Endothelial cell of umbilical vein (primary cell): Measurements from ENCODE around the gene PLXNC1. TPM values are rescaled to one million over a fixed set of nuclear protein-coding genes. Genes with fewer than 3 reads are reported as not detected.

Source experiments
- BruUV-seq: library from RNA; stranded (reverse); fragments of 400-500 nt; replicated peaks from 2 replicates; lab custom pipeline; 2021; lab: Mats Ljungman, UMichigan
- CTCF ChIA-PET: fragments of 300-600, 350-600 bp; sonication (Branson Sonifier 250); formaldehyde crosslinking; loops from one replicate; lab custom pipeline; 2021; ENCODE audit warnings: antibody characterized with exemption, inconsistent platforms; lab: Charles Lee
- POLR2A ChIA-PET: fragments of 300-600, 350-600 bp; sonication (Branson Sonifier 250); formaldehyde crosslinking; loops from one replicate; lab custom pipeline; 2021; ENCODE audit warnings: antibody characterized with exemption, inconsistent platforms; lab: Charles Lee
- DNase-seq: peaks from one replicate; pipeline ENCODE4 v3.0.0-alpha.2; 2011; ENCODE audit warnings: low read depth, low spot score
- FAIRE-seq: peaks from 2 replicates; lab custom pipeline; 2011; peaks lifted over from hg19 to GRCh38; lab: Jason Lieb, UNC
- H2AFZ ChIP-seq: 2 replicates; pipeline ENCODE4 v1.6.0; 2012; ENCODE audit warnings: low read depth, low read length, control low read depth, inconsistent platforms
- H3K27ac ChIP-seq: 2 replicates; pipeline ENCODE4 v1.5.1; 2011; ENCODE audit warnings: low read depth, mild to moderate bottlenecking, control low read depth, low read length, moderate library complexity; ENCODE audit not compliant: insufficient read depth
- H3K27me3 ChIP-seq, 2 experiments: 2 replicates each; pipeline versions ENCODE4 v1.6.0 to v1.6.1; 2011; ENCODE audit warnings: low read length in 2 of 2, mixed read lengths in 1 of 2; ENCODE audit not compliant: control insufficient read depth in 2 of 2, insufficient read depth in 2 of 2
- H3K36me3 ChIP-seq, 2 experiments: 2 replicates in 1 of 2; 3 replicates in 1 of 2; pipeline ENCODE4 v1.5.1; 2011; ENCODE audit warnings: low read length in 2 of 2, mild to moderate bottlenecking in 1 of 2, moderate library complexity in 1 of 2; ENCODE audit not compliant: control insufficient read depth in 2 of 2, insufficient read depth in 2 of 2; ENCODE audit errors: extremely low read depth in 1 of 2
- H3K4me1 ChIP-seq: 3 replicates; pipeline ENCODE4 v1.5.1; 2011; ENCODE audit warnings: mild to moderate bottlenecking, low read length; ENCODE audit not compliant: control insufficient read depth, insufficient read depth; ENCODE audit errors: extremely low read depth
- H3K4me2 ChIP-seq: 2 replicates; pipeline ENCODE4 v1.6.1; 2011; ENCODE audit warnings: low read length, control low read depth, mixed read lengths; ENCODE audit not compliant: insufficient read depth
- H3K4me3 ChIP-seq, 3 experiments: fragments of 200-600 bp in 1 of 3; sonication (generic), shearing (Covaris generic) in 1 of 3; replicated peaks in 1 of 3; 2 replicates each; pipeline ENCODE4 v1.5.1; 2011 to 2016; ENCODE audit warnings: control low read depth in 3 of 3, low read length in 3 of 3, mild to moderate bottlenecking in 2 of 3, inconsistent platforms in 1 of 3, low read depth in 1 of 3, moderate library complexity in 1 of 3; ENCODE audit not compliant: insufficient read depth in 1 of 3
- H3K79me2 ChIP-seq: 2 replicates; pipeline ENCODE4 v1.6.0; 2012; ENCODE audit warnings: low read length, inconsistent platforms; ENCODE audit not compliant: control insufficient read depth, insufficient read depth
- H3K9ac ChIP-seq: replicated peaks from 2 replicates; pipeline ENCODE3; 2011; ENCODE audit warnings: low read length, control low read depth; ENCODE audit not compliant: insufficient read depth; ENCODE audit errors: extremely low read depth
- H3K9me1 ChIP-seq: replicated peaks from 3 replicates; pipeline ENCODE4 v1.6.0; 2011; ENCODE audit warnings: mild to moderate bottlenecking, low read length; ENCODE audit not compliant: control insufficient read depth, insufficient read depth; ENCODE audit errors: extremely low read depth
- H3K9me3 ChIP-seq: replicated peaks from 2 replicates; pipeline ENCODE4 v1.5.1; 2012; ENCODE audit warnings: low read length, inconsistent platforms; ENCODE audit not compliant: control insufficient read depth, insufficient read depth
- H4K20me1 ChIP-seq: replicated peaks from 2 replicates; pipeline ENCODE3; 2011; ENCODE audit warnings: mild to moderate bottlenecking, low read length; ENCODE audit not compliant: control insufficient read depth, insufficient read depth; ENCODE audit errors: extremely low read depth
- EZH2 ChIP-seq: IDR thresholded peaks from 2 replicates; pipeline ENCODE4 v1.6.1; 2012; ENCODE audit warnings: borderline replicate concordance, low read depth, mild to moderate bottlenecking, moderate library complexity, low read length, inconsistent platforms; ENCODE audit not compliant: severe bottlenecking
- FOS ChIP-seq: IDR thresholded peaks from 2 replicates; pipeline ENCODE4 v1.6.1; 2011; ENCODE audit warnings: mild to moderate bottlenecking, low read length, moderate library complexity, borderline replicate concordance; ENCODE audit not compliant: insufficient read depth
- GATA2 ChIP-seq: IDR thresholded peaks from 2 replicates; pipeline ENCODE4 v1.7.0; 2011; ENCODE audit warnings: low read depth, mild to moderate bottlenecking, moderate library complexity, mixed read lengths, low read length; ENCODE audit not compliant: insufficient read length, insufficient read depth
- JUN ChIP-seq: IDR thresholded peaks from 2 replicates; pipeline ENCODE4 v1.6.1; 2011; ENCODE audit warnings: borderline replicate concordance, low read depth; ENCODE audit not compliant: insufficient read length, insufficient read depth
- MYC ChIP-seq: IDR thresholded peaks from one replicate; pipeline ENCODE4 v1.6.1; 2011; ENCODE audit warnings: mild to moderate bottlenecking, low read depth, low read length
- POLR2A ChIP-seq: IDR thresholded peaks from 2 replicates; pipeline ENCODE4 v1.6.1; 2012; ENCODE audit warnings: low read depth, mild to moderate bottlenecking, control low read depth, low read length
- POLR2AphosphoS5 ChIP-seq: IDR thresholded peaks from 2 replicates; pipeline ENCODE4 v1.6.1; 2012; ENCODE audit warnings: low read depth, mild to moderate bottlenecking, control low read depth, low read length, moderate library complexity; ENCODE audit not compliant: insufficient read depth
- dilution Hi-C: fragments of 300-500 bp; cut with MboI; formaldehyde crosslinking; loops from one replicate; pipeline ENCODE4 v1.15.0; 2019; ENCODE audit warnings: low sequenced_read_pairs; ENCODE audit not compliant: extremely low pct_ligation_motif_present
- intact Hi-C: fragments of 100-400 bp; cut with micrococcal nuclease; formaldehyde crosslinking; loops from one replicate; pipeline ENCODE4 v1.10.0; 2022
- polyA plus RNA-seq, 4 experiments: library from polyadenylated mRNA; depleted of rRNA in 3 of 4; stranded (reverse) in 3 of 4; unstranded in 1 of 4; fragments of >200 nt; gene quantifications; 2 replicates each; pipeline versions ENCODE4 v1.2.1 to v1.2.3, GENCODE V29; 2011 to 2012; ENCODE audit warnings: missing spikeins in 1 of 4
- total RNA-seq: library from RNA; stranded (reverse); gene quantifications from 2 replicates; pipeline ENCODE4 v1.2.3, GENCODE V29; 2021
- TF ChIP-seq, protein P1 (sequence below), 2 donors: IDR thresholded peaks; 1 replicate in 1 of 2; 2 replicates in 1 of 2; pipeline ENCODE4 v1.5.1; 2011; ENCODE audit warnings: low read length in 2 of 2, mild to moderate bottlenecking in 2 of 2, moderate library complexity in 2 of 2, control low read depth in 1 of 2, inconsistent platforms in 1 of 2, low read depth in 1 of 2; ENCODE audit not compliant: insufficient read depth in 1 of 2; ENCODE audit errors: extremely low read depth in 1 of 2
- TF ChIP-seq, protein P2 (sequence below): IDR thresholded peaks from 2 replicates; pipeline ENCODE4 v1.6.1; 2011; ENCODE audit not compliant: insufficient read depth, insufficient read length

The PLXNC1 gene
- total and polyA plus RNA-seq, 2 donors (not counting 3 experiments of a cell fraction or from before 2014, with no cell fraction given), result 0.04 TPM; not detected in 1

DNA sequence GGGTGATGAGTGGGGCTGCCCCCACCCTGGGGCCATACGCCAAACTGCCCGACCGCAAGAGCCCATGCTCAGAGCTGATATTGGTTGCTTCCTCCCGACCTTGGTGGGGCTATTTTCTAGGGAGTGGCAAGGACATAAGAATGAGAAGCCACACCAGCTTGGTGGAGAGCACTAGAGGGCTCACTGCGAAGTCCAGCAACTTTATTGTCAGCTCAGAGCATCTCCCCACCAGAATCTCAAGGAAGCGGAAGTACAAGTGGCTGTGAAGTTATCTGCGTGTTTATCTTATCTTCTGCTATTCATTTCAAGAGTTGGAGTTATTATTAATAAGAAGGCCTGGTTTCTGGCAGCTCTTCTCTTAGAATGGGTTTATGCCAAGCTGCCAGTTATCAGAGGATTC is 4.9 kb upstream of the PLXNC1 start:
- Histone ChIP-seq H3K79me2 (no peaks in the 10 kb centered on the region), H3K27ac (no peak overlapping the region), H3K4me3 (no peak overlapping the region), H3K4me2 (no peak overlapping the region), H4K20me1 (no peaks in the 10 kb centered on the region), H3K9ac (no peak overlapping the region), H3K36me3 (no peaks in the 10 kb centered on the region), H3K9me1 (no peaks in the 10 kb centered on the region), H3K4me1 (no peaks in the 10 kb centered on the region), H3K9me3 (no peaks in the 10 kb centered on the region), H2AFZ (no peak overlapping the region), H3K27me3 (peaks cover 33 to 48% of the 10 kb centered on the region in 2 experiments)
- intact Hi-C loops, result no loop called here
- dilution Hi-C loops, result no loop called here
- ChIA-PET POLR2A (no interaction called here), CTCF (interaction anchor here (1.5 to 2.3 kb wide), 2 partner anchors 19 to 387 kb away, joined by 3 to 9 read pairs; no protein-coding TSS in a partner anchor)
- DNase-seq (no peak), FAIRE-seq (no peak)
- TF ChIP-seq, protein P1, sequence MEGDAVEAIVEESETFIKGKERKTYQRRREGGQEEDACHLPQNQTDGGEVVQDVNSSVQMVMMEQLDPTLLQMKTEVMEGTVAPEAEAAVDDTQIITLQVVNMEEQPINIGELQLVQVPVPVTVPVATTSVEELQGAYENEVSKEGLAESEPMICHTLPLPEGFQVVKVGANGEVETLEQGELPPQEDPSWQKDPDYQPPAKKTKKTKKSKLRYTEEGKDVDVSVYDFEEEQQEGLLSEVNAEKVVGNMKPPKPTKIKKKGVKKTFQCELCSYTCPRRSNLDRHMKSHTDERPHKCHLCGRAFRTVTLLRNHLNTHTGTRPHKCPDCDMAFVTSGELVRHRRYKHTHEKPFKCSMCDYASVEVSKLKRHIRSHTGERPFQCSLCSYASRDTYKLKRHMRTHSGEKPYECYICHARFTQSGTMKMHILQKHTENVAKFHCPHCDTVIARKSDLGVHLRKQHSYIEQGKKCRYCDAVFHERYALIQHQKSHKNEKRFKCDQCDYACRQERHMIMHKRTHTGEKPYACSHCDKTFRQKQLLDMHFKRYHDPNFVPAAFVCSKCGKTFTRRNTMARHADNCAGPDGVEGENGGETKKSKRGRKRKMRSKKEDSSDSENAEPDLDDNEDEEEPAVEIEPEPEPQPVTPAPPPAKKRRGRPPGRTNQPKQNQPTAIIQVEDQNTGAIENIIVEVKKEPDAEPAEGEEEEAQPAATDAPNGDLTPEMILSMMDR (IDR thresholded peaks at IDR 0.05; ENCODE audit: extremely low read depth in 1 of 2, insufficient read depth in 1 of 2, low read depth in 1 of 2, low read length in 2 of 2), result no peak
- TF ChIP-seq MYC (no peak), EZH2 (no peak), GATA2 (no peak), JUN (no peak), POLR2A (no peak), POLR2AphosphoS5 (no peak), FOS (no peak)
- TF ChIP-seq, protein P2, sequence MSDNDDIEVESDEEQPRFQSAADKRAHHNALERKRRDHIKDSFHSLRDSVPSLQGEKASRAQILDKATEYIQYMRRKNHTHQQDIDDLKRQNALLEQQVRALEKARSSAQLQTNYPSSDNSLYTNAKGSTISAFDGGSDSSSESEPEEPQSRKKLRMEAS, result no peak
- no TSS peak for BruUV-seq
